Upper lobe of left lung (tissue), 6 donors: ENCODE data around the gene IGSF9. TPM values are rescaled to one million over a fixed set of nuclear protein-coding genes. Genes with fewer than 3 reads are reported as not detected.

Source experiments
- ATAC-seq, 2 donors: fragments of 200-7000 bp; cut with Tn5 transposase; one replicate each; pipeline ENCODE4 v1.9.1; 2022; ENCODE audit warnings: mild to moderate bottlenecking in 2 of 2, moderate library complexity in 2 of 2; ENCODE audit not compliant: low FRiP score in 2 of 2
- DNase-seq, 2 donors: peaks; one replicate each; pipeline ENCODE4 v3.0.0-alpha.2; 2019 to 2020
- H3K27ac ChIP-seq, 4 donors: fragments of 200-600 bp; sonication (generic); one replicate each; pipeline ENCODE4 v1.5.1; 2016 to 2019
- H3K27me3 ChIP-seq, 4 donors: fragments of 200-600 bp; sonication (generic); one replicate each; pipeline ENCODE4 v1.5.1; 2017 to 2019
- H3K36me3 ChIP-seq, 4 donors: fragments of 200-600 bp; sonication (generic); one replicate each; pipeline ENCODE4 v1.5.1; 2016 to 2019
- H3K4me1 ChIP-seq, 4 donors: fragments of 200-600 bp; sonication (generic); one replicate each; pipeline ENCODE4 v1.5.1; 2018 to 2019
- H3K4me3 ChIP-seq, 4 donors: fragments of 200-600 bp; sonication (generic); one replicate each; pipeline ENCODE4 v1.5.1; 2017 to 2019; ENCODE audit warnings: mild to moderate bottlenecking in 2 of 4, moderate library complexity in 1 of 4
- H3K9me3 ChIP-seq, 4 donors: fragments of 200-600 bp; sonication (generic); one replicate each; pipeline ENCODE4 v1.5.1; 2018 to 2019
- EP300 ChIP-seq, 4 donors: sonication (generic); formaldehyde crosslinking; IDR thresholded peaks; one replicate each; pipeline ENCODE4 v1.5.1; 2017; ENCODE audit warnings: antibody characterized with exemption in 4 of 4, control low read depth in 2 of 4
- POLR2A ChIP-seq, 4 donors: fragments of 450-650 bp; IDR thresholded peaks; one replicate each; pipeline ENCODE4 v1.5.1; 2016 to 2017; ENCODE audit warnings: antibody characterized with exemption in 4 of 4, mild to moderate bottlenecking in 2 of 4
- POLR2AphosphoS5 ChIP-seq, 2 donors: sonication (generic); formaldehyde crosslinking; IDR thresholded peaks; one replicate each; pipeline ENCODE4 v1.5.1; 2017; ENCODE audit warnings: antibody characterized with exemption in 2 of 2
- WGBS, 2 donors: methylation state at CpG; one replicate each; pipeline ENCODE4 v1.1.5; 2017 to 2018; 5-methylcytosine and 5-hydroxymethylcytosine counted together
- total RNA-seq, 6 donors: library from RNA; depleted of rRNA in 4 of 6; stranded (reverse); fragments of >200 nt in 4 of 6; gene quantifications; one replicate each; pipeline versions ENCODE4 v1.1.0 to v1.2.1, GENCODE V29; 2016 to 2021
- TF ChIP-seq, protein P1 (sequence below), 6 experiments: fragments of 450-650 bp in 4 of 6; fragments of 200-600 bp in 2 of 6; sonication (generic) in 2 of 6; IDR thresholded peaks; one replicate each; pipeline ENCODE4 v1.5.1; 2016 to 2019; ENCODE audit warnings: antibody characterized with exemption in 6 of 6
- donor health status: DM: no; HTN: no; CAD: no; lungs with moderate emphysema.
- donor health status: DM: no; HTN: yes; CAD: no; lungs with severe emphysema.

The IGSF9 gene
- total RNA-seq, 6 donors from 2014 or later = 0.55 to 2.3 (median 1.5) TPM

DNA sequence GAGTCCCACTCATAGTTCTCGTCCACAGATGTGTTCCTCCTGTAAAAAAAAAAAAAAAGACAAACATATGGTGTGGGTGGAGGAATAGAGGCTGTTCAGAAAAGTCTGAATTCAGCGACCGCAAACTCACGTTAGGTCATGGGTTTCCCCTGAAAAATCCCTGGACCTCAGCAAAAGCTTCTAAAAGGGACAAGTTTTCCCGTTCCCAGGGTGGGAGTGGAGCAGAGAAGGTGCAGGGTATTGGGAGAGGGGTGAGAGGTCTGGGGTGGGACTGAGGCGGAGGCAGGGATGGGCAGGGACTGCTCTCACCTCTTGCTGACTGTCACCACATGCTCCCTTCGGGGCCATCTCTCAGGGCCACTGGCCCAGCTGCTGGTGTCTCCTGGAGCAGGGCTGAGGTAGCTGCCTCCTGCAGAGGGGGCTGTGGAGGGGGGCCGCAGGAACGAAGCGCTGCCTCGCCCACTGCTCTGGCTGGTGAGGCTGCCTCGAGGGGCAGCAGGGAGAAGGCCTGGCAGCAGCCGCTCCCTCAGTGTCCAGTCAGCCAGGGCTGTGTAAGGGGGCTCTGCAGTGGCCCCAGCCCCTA is 17.5 kb downstream of the IGSF9 start:
- Histone ChIP-seq H3K27ac (no peak overlapping the region), H3K36me3 (no peaks in the 10 kb centered on the region), H3K4me1 (peaks cover 9 to 20% (median 14%) of the 10 kb centered on the region in 4 donors), H3K9me3 (no peaks in the 10 kb centered on the region), H3K27me3 (no peaks in the 10 kb centered on the region), H3K4me3 (no peak overlapping the region)
- ATAC-seq (no peak), DNase-seq (peak in 1 of 2 donors; percentile 58)
- 76 to 77% methylated on average over 12 of the region's 13 CpGs for WGBS, 2 donors
- no peak for TF ChIP-seq EP300 (IDR thresholded peaks at IDR 0.05)
- TF ChIP-seq, protein P1, sequence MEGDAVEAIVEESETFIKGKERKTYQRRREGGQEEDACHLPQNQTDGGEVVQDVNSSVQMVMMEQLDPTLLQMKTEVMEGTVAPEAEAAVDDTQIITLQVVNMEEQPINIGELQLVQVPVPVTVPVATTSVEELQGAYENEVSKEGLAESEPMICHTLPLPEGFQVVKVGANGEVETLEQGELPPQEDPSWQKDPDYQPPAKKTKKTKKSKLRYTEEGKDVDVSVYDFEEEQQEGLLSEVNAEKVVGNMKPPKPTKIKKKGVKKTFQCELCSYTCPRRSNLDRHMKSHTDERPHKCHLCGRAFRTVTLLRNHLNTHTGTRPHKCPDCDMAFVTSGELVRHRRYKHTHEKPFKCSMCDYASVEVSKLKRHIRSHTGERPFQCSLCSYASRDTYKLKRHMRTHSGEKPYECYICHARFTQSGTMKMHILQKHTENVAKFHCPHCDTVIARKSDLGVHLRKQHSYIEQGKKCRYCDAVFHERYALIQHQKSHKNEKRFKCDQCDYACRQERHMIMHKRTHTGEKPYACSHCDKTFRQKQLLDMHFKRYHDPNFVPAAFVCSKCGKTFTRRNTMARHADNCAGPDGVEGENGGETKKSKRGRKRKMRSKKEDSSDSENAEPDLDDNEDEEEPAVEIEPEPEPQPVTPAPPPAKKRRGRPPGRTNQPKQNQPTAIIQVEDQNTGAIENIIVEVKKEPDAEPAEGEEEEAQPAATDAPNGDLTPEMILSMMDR (IDR thresholded peaks at IDR 0.05) = no peak
- no peak for TF ChIP-seq POLR2A (IDR thresholded peaks at IDR 0.05)
- TF ChIP-seq POLR2AphosphoS5 (IDR thresholded peaks at IDR 0.05) = no peak

DNA sequence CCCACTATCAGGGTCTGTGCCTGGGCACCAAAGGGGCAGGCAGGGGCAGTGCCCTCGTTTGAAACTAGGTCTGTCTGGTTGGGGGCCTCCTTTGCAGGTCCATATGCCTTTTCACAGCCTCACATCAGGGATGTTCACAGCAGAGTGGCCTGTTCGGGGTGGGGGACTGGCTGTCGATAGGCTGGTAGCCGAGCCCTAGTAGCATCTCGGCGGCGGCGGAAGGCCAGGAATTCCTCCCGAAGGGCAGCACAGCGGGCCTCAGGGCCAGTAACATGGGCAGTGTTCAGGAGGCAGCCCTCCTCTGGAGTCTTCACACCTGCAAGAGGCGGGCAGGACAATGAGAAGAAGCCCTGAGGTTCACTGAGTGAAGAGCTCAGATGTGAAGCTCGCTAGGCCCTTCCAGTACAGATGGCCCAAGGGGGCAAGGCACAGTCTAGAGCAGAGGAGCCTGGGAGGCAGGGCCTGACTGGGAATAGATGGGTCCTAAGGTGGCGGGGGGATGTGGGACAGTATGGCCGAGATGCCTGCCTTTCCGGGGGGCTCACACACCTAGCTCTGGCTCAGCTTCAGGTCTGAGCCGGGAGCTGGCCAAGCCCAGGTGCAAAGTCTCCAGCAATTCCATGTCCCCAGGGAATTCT is 18.1 kb downstream of the IGSF9 start:
- Histone ChIP-seq H3K36me3 (no peaks in the 10 kb centered on the region), H3K4me3 (no peak overlapping the region), H3K27ac (no peak overlapping the region), H3K27me3 (no peaks in the 10 kb centered on the region), H3K4me1 (peaks cover 15 to 27% (median 20%) of the 10 kb centered on the region in 4 donors), H3K9me3 (no peaks in the 10 kb centered on the region)
- WGBS, 2 donors = 95 to 98% methylated on average over 9 to 16 of the region's 16 CpGs
- no peak for ATAC-seq
- TF ChIP-seq EP300 (IDR thresholded peaks at IDR 0.05) = no peak
- TF ChIP-seq, protein P1 (IDR thresholded peaks at IDR 0.05) = no peak
- no peak for TF ChIP-seq POLR2AphosphoS5 (IDR thresholded peaks at IDR 0.05)
- TF ChIP-seq POLR2A (IDR thresholded peaks at IDR 0.05) = no peak
- peak in 1 of 2 donors; percentile 54 for DNase-seq

DNA sequence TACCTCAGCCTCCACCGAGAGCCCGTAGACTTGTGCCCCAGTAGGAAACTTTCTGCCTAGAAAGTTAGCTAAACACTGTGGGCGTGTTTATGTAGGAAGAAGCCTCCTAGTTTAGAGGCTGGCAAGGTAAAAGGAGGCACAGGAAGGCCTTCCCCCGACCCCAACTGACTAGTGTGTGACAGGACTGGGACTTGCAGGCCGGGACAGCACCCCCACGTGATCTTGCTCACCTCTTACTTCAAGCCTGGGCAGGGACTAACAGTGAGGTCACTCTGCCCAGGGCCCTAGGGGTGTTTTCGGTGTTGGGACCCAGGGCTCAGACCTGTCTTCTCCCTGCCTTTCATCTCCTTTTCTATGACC is 19.7 kb downstream of the IGSF9 start:
- 5 to 50% methylated on average over 1 to 7 of the region's 7 CpGs for WGBS, 2 donors
- Histone ChIP-seq H3K27me3 (no peaks in the 10 kb centered on the region), H3K27ac (peak overlapping the region; percentile 97 to 99 (median 97)), H3K4me1 (peaks cover 31 to 43% (median 36%) of the 10 kb centered on the region in 4 donors), H3K4me3 (peak overlapping the region; percentile 75 to 99 (median 82)), H3K36me3 (peaks cover 0 to 11% (median under 1%) of the 10 kb centered on the region in 4 donors), H3K9me3 (no peaks in the 10 kb centered on the region)
- TF ChIP-seq EP300 (IDR thresholded peaks at IDR 0.05) (no peak), POLR2AphosphoS5 (IDR thresholded peaks at IDR 0.05) (no peak)
- ATAC-seq = no peak
- peak in 1 of 2 donors; percentile 70 for DNase-seq

DNA sequence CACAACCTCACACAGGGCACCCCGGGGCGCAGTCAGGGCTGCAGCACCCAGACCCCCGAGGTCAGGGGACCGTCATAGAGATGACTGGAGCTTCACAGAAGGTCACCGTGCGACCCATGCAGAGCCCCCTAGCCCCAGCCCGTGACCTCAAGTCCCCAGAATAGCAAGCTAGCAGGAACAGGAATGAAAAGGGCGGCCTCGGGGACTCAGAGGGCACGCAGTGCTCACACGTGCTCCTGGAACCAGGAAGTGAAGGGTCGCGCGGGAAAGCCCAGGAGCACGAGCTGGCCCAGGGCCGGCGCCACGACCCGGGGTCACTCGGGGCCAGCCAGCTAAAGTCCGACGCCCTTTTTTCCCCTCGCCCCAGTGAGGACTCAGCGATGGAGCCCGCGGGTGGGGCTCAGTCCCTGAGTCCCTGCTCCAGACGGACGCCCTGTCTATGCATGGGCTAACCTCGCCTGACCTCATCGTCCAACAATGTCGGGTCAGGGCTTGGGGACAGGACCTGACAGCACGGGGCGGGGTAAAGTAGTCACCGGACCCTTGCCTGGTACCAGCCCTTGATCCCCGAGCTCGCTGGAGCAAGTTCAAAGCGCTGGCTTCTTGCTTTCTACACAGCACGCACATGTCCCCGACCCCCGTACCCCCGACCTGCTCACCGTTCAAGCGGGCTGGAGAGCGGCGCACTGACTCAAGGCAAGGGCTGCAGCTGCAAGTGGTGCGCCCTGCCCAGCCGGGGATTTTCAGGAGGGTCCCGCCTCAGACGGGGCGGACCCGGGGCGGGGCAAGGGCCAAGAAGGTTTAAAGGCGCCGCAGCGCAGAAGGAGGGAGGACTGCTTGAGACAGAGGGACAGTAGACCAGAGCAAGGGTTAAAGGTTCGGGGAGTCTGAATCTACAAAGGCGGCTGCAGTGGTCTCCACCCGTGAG is 20.4 kb downstream of the IGSF9 start, which contains the start of gene TAGLN2:
TAGLN2 (minus strand) TSS at position 717 of the 928 bp plus-strand sequence. CDS start 4,998 bp downstream, outside the sequence.
- peaks cover 37 to 49% (median 43%) of the 10 kb centered on the region in 4 donors for H3K4me1 ChIP-seq
- no peaks in the 10 kb centered on the region for H3K27me3 ChIP-seq
- peaks cover 3 to 17% (median 5%) of the 10 kb centered on the region in 4 donors for H3K36me3 ChIP-seq
- ATAC-seq (peak; percentile 82 to 87), DNase-seq (peak; percentile 94 to 98)
- H3K4me3 ChIP-seq = peak within 1 kb of the TSS; percentile 75 to 99 (median 82)
- no peaks in the 10 kb centered on the region for H3K9me3 ChIP-seq
- 0 to 2% methylated on average over 23 to 42 of the region's 58 CpGs for WGBS, 2 donors
- peak; percentile 51 to 99 (median 98) for TF ChIP-seq POLR2A (IDR thresholded peaks at IDR 0.05)
- TF ChIP-seq EP300 (IDR thresholded peaks at IDR 0.05) = peak in 3 of 4 donors; percentile 2 to 12 (median 2)
- TF ChIP-seq POLR2AphosphoS5 (IDR thresholded peaks at IDR 0.05) = peak; percentile 99
- TF ChIP-seq, protein P1 (IDR thresholded peaks at IDR 0.05) = peak in 4 of 6 experiments; percentile 7 to 35 (median 12)
- H3K27ac ChIP-seq = peak within 1 kb of the TSS; percentile 97 to 99 (median 97)
